ENCODE measurements around the gene RBBP8. TPM values are rescaled to one million over a fixed set of nuclear protein-coding genes. Genes with fewer than 3 reads are reported as not detected.

The RBBP8 gene
- total RNA-seq, 1 experiment from 2014 or later = 33.3 TPM

DNA sequence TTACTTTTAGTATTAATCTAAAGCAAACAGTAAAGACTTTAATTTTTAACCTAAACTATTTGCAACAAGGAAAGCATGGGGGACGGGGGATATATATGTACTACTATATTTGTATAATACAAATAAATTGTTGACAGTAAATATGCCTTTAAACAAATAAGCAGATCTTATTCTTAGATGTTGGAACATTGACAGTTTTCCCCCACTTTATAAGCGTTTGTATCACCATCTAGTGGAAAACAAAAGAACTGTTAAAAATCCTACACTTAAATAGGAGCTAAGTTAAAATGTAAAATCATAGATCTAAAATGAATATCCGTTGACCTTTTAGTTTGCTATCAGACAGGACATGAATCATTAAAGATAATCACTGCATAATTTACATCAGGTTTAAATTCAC is 50.0 kb downstream of the RBBP8 start:
- no peaks in the 10 kb centered on the region for H3K9me3 Mint-ChIP-seq
- DNase-seq (ENCODE audit: low spot score) (no peak), ATAC-seq (no peak)
- peaks cover 15% of the 10 kb centered on the region for H3K4me1 Mint-ChIP-seq
- TF ChIP-seq, protein P1, sequence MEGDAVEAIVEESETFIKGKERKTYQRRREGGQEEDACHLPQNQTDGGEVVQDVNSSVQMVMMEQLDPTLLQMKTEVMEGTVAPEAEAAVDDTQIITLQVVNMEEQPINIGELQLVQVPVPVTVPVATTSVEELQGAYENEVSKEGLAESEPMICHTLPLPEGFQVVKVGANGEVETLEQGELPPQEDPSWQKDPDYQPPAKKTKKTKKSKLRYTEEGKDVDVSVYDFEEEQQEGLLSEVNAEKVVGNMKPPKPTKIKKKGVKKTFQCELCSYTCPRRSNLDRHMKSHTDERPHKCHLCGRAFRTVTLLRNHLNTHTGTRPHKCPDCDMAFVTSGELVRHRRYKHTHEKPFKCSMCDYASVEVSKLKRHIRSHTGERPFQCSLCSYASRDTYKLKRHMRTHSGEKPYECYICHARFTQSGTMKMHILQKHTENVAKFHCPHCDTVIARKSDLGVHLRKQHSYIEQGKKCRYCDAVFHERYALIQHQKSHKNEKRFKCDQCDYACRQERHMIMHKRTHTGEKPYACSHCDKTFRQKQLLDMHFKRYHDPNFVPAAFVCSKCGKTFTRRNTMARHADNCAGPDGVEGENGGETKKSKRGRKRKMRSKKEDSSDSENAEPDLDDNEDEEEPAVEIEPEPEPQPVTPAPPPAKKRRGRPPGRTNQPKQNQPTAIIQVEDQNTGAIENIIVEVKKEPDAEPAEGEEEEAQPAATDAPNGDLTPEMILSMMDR (IDR thresholded peaks at IDR 0.05) = 0 out of 2 replicates have a peak, but pooled peaks have one; percentile 26
- TF ChIP-seq ELF4 (CRISPR knock-in tag; IDR thresholded peaks at IDR 0.05; ENCODE audit: low read depth) = no peak
- H3K27ac Mint-ChIP-seq = no peak overlapping the region
- H3K4me3 Mint-ChIP-seq = no peak overlapping the region
- no peaks in the 10 kb centered on the region for H3K27me3 Mint-ChIP-seq (ENCODE audit: low read depth)
- peaks cover 9% of the 10 kb centered on the region; the same call in 1 of the 2 replicates for H3K36me3 Mint-ChIP-seq
- CTCF ChIA-PET = interaction anchor here (0.6 to 3.0 kb wide), 28 partner anchors 9 to 516 kb away, joined by 3 to 45 read pairs (median 4); partner anchors contain the start of gene RBBP8
- POLR2A ChIA-PET = interaction anchor here (0.6 to 1.0 kb wide), 2 partner anchors 185 to 260 kb away, joined by 3 to 4 read pairs; no protein-coding TSS in a partner anchor

DNA sequence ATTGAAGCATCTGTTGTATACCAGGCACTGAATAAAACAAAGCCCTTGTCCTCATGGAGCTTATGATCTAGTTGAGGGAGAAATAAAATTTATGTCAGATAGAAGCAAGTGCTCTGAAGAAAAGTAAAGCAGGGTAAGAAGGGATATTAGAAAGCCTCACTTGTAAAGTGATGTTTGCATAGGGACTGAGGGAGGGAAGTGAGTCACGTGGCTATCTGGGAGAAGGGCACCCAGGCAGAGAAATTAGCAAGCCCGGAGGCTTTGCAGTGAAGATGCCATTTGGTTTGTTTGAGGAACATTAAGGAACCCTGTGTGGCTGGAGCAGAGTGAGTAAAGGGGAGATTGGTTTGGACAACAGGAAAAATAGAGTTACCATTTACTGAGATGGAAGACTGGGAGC is 52.1 kb downstream of the RBBP8 start:
- TF ChIP-seq, protein P2, sequence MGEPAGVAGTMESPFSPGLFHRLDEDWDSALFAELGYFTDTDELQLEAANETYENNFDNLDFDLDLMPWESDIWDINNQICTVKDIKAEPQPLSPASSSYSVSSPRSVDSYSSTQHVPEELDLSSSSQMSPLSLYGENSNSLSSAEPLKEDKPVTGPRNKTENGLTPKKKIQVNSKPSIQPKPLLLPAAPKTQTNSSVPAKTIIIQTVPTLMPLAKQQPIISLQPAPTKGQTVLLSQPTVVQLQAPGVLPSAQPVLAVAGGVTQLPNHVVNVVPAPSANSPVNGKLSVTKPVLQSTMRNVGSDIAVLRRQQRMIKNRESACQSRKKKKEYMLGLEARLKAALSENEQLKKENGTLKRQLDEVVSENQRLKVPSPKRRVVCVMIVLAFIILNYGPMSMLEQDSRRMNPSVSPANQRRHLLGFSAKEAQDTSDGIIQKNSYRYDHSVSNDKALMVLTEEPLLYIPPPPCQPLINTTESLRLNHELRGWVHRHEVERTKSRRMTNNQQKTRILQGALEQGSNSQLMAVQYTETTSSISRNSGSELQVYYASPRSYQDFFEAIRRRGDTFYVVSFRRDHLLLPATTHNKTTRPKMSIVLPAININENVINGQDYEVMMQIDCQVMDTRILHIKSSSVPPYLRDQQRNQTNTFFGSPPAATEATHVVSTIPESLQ (CRISPR knock-in tag; IDR thresholded peaks at IDR 0.05) = no peak
- TF ChIP-seq TCF7 (CRISPR knock-in tag; IDR thresholded peaks at IDR 0.05; ENCODE audit: low read depth) (no peak), GRHL2 (CRISPR knock-in tag; IDR thresholded peaks at IDR 0.05; ENCODE audit: insufficient replicate concordance, severe bottlenecking) (no peak), FOXK1 (CRISPR knock-in tag; IDR thresholded peaks at IDR 0.05) (no peak), RELA (CRISPR knock-in tag; IDR thresholded peaks at IDR 0.05; ENCODE audit: borderline replicate concordance) (no peak), NR1H2 (CRISPR knock-in tag; IDR thresholded peaks at IDR 0.05) (no peak), ZNF317 (CRISPR knock-in tag; IDR thresholded peaks at IDR 0.05; ENCODE audit: borderline replicate concordance, low read depth) (no peak), KAT7 (CRISPR knock-in tag; IDR thresholded peaks at IDR 0.05; ENCODE audit: borderline replicate concordance) (no peak)
- TF ChIP-seq, protein P3, sequence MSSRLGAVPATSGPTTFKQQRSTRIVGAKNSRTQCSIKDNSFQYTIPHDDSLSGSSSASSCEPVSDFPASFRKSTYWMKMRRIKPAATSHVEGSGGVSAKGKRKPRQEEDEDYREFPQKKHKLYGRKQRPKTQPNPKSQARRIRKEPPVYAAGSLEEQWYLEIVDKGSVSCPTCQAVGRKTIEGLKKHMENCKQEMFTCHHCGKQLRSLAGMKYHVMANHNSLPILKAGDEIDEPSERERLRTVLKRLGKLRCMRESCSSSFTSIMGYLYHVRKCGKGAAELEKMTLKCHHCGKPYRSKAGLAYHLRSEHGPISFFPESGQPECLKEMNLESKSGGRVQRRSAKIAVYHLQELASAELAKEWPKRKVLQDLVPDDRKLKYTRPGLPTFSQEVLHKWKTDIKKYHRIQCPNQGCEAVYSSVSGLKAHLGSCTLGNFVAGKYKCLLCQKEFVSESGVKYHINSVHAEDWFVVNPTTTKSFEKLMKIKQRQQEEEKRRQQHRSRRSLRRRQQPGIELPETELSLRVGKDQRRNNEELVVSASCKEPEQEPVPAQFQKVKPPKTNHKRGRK (CRISPR knock-in tag; IDR thresholded peaks at IDR 0.05; ENCODE audit: borderline replicate concordance) = no peak
- TF ChIP-seq, protein P4, sequence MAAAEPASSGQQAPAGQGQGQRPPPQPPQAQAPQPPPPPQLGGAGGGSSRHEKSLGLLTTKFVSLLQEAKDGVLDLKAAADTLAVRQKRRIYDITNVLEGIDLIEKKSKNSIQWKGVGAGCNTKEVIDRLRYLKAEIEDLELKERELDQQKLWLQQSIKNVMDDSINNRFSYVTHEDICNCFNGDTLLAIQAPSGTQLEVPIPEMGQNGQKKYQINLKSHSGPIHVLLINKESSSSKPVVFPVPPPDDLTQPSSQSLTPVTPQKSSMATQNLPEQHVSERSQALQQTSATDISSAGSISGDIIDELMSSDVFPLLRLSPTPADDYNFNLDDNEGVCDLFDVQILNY (CRISPR knock-in tag; IDR thresholded peaks at IDR 0.05) = no peak
- TF ChIP-seq, protein P5, sequence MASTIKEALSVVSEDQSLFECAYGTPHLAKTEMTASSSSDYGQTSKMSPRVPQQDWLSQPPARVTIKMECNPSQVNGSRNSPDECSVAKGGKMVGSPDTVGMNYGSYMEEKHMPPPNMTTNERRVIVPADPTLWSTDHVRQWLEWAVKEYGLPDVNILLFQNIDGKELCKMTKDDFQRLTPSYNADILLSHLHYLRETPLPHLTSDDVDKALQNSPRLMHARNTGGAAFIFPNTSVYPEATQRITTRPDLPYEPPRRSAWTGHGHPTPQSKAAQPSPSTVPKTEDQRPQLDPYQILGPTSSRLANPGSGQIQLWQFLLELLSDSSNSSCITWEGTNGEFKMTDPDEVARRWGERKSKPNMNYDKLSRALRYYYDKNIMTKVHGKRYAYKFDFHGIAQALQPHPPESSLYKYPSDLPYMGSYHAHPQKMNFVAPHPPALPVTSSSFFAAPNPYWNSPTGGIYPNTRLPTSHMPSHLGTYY (CRISPR knock-in tag; IDR thresholded peaks at IDR 0.05) = no peak
- TF ChIP-seq, protein P6, sequence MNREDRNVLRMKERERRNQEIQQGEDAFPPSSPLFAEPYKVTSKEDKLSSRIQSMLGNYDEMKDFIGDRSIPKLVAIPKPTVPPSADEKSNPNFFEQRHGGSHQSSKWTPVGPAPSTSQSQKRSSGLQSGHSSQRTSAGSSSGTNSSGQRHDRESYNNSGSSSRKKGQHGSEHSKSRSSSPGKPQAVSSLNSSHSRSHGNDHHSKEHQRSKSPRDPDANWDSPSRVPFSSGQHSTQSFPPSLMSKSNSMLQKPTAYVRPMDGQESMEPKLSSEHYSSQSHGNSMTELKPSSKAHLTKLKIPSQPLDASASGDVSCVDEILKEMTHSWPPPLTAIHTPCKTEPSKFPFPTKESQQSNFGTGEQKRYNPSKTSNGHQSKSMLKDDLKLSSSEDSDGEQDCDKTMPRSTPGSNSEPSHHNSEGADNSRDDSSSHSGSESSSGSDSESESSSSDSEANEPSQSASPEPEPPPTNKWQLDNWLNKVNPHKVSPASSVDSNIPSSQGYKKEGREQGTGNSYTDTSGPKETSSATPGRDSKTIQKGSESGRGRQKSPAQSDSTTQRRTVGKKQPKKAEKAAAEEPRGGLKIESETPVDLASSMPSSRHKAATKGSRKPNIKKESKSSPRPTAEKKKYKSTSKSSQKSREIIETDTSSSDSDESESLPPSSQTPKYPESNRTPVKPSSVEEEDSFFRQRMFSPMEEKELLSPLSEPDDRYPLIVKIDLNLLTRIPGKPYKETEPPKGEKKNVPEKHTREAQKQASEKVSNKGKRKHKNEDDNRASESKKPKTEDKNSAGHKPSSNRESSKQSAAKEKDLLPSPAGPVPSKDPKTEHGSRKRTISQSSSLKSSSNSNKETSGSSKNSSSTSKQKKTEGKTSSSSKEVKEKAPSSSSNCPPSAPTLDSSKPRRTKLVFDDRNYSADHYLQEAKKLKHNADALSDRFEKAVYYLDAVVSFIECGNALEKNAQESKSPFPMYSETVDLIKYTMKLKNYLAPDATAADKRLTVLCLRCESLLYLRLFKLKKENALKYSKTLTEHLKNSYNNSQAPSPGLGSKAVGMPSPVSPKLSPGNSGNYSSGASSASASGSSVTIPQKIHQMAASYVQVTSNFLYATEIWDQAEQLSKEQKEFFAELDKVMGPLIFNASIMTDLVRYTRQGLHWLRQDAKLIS (CRISPR knock-in tag; IDR thresholded peaks at IDR 0.05; ENCODE audit: borderline replicate concordance) = no peak
- TF ChIP-seq, protein P7, sequence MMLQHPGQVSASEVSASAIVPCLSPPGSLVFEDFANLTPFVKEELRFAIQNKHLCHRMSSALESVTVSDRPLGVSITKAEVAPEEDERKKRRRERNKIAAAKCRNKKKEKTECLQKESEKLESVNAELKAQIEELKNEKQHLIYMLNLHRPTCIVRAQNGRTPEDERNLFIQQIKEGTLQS (CRISPR knock-in tag; conservative IDR thresholded peaks at IDR 0.05) = no peak
- Mint-ChIP-seq H3K4me3 (no peak overlapping the region), H3K9me3 (no peaks in the 10 kb centered on the region), H3K36me3 (peaks cover 13% of the 10 kb centered on the region), H3K27me3 (ENCODE audit: low read depth) (no peaks in the 10 kb centered on the region), H3K4me1 (peaks cover 15% of the 10 kb centered on the region), H3K27ac (no peak overlapping the region)
- ATAC-seq = no peak
- DNase-seq (ENCODE audit: low spot score) = no peak
- ChIA-PET CTCF (interaction anchor here (1.0 kb wide), 1 partner anchor 26 kb away, joined by 3 read pairs; no protein-coding TSS in a partner anchor), POLR2A (no interaction called here)
